K562 (cell line): Measurements from ENCODE around the gene GALNS.

Source experiments
- EZH2 ChIP-seq: IDR thresholded peaks from 2 replicates; pipeline ENCODE4 v1.6.1; 2012; ENCODE audit warnings: low read depth, mild to moderate bottlenecking, inconsistent platforms, low read length, borderline replicate concordance
- POLR2G ChIP-seq: fragments of 200-400 bp; formaldehyde crosslinking; IDR thresholded peaks from 2 replicates; pipeline ENCODE4 v1.6.1; 2017; ENCODE audit warnings: low read depth, mild to moderate bottlenecking, antibody characterized with exemption, low read length, moderate library complexity
- TF ChIP-seq, protein P1 (sequence below): fragments of 250-450 bp; sonication (Bioruptor Pico); IDR thresholded peaks from 2 replicates; pipeline ENCODE4 v1.5.0; 2020; ENCODE audit warnings: mild to moderate bottlenecking, borderline replicate concordance

DNA sequence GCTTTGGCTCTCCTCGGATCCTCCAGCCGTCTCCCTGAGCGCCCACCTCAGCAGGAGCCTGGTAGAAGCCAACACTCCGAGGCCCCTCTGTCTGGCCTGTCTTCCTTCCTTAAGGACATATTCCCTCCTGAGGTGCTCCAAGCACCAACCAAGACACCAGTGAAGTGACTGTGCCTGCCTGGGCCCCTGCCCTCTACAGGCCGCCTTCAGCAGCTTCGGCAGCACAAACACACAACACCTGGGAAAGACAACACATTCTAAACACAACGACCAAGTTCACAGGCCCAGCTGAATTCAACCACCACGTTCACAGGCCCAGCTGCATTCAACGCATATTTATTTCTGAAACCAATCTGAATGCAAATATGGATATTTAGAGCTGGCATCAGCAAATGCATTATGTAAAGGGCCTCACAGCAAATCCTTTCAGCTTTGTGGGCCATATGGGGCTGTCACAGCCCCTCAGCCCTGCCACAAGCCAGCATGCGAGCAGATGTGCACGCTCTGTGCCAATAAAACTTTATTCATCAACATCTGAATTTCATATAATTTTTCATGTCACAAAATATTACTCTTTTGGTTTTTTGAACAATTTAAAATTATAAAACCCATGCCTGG, 12.2 kb downstream of the GALNS start:
- no peak for TF ChIP-seq POLR2G
- no peak for TF ChIP-seq EZH2
- TF ChIP-seq, protein P1, sequence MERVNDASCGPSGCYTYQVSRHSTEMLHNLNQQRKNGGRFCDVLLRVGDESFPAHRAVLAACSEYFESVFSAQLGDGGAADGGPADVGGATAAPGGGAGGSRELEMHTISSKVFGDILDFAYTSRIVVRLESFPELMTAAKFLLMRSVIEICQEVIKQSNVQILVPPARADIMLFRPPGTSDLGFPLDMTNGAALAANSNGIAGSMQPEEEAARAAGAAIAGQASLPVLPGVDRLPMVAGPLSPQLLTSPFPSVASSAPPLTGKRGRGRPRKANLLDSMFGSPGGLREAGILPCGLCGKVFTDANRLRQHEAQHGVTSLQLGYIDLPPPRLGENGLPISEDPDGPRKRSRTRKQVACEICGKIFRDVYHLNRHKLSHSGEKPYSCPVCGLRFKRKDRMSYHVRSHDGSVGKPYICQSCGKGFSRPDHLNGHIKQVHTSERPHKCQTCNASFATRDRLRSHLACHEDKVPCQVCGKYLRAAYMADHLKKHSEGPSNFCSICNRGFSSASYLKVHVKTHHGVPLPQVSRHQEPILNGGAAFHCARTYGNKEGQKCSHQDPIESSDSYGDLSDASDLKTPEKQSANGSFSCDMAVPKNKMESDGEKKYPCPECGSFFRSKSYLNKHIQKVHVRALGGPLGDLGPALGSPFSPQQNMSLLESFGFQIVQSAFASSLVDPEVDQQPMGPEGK = no peak
